GM13976 (cell line): ENCODE data around the gene PRF1.
A peak's percentile ranks its signal among the peaks of the same experiment; 100 is the strongest.

Experiments
- DNase-seq: peaks from one replicate; pipeline ENCODE4 v3.0.0; 2012; ENCODE audit warnings: low spot score
- in situ Hi-C: fragments of 300-500 bp; cut with MboI; formaldehyde crosslinking; loops from one replicate; pipeline ENCODE4 v1.12.0; 2022; ENCODE audit warnings: low sequenced_read_pairs, mixed read lengths, inconsistent platforms; ENCODE audit not compliant: unreplicated experiment
- TF ChIP-seq, protein P1 (sequence below): IDR thresholded peaks from 2 replicates; pipeline ENCODE4 v1.5.1; 2012; ENCODE audit warnings: borderline replicate concordance, mild to moderate bottlenecking; ENCODE audit not compliant: insufficient read depth; ENCODE audit errors: extremely low read depth, missing control alignments, control extremely low read depth

PRF1 gene

DNA sequence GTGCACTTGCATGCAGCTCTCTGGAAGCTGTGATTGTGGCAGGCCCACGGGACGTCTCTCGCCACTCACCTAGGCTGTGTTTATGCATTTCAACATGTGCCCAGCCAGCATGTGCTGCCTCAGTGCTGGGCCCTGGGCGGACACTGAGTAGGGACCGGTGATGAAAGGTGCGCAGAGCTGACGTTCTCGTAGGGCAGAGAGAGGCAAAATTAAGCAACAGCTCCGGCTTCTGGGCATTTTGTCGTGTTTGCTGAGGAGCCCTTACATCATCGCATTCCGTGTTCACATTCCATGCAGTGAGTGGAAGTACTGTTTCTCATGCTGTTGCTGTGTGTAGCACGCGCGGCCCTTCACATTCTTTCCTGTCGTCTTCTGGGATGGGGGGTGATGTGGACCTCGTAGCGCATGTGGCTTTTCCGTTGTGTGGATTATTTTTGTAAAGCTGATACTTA lies 50.5 kb downstream of the PRF1 start:
- no peak for DNase-seq
- TF ChIP-seq, protein P1, sequence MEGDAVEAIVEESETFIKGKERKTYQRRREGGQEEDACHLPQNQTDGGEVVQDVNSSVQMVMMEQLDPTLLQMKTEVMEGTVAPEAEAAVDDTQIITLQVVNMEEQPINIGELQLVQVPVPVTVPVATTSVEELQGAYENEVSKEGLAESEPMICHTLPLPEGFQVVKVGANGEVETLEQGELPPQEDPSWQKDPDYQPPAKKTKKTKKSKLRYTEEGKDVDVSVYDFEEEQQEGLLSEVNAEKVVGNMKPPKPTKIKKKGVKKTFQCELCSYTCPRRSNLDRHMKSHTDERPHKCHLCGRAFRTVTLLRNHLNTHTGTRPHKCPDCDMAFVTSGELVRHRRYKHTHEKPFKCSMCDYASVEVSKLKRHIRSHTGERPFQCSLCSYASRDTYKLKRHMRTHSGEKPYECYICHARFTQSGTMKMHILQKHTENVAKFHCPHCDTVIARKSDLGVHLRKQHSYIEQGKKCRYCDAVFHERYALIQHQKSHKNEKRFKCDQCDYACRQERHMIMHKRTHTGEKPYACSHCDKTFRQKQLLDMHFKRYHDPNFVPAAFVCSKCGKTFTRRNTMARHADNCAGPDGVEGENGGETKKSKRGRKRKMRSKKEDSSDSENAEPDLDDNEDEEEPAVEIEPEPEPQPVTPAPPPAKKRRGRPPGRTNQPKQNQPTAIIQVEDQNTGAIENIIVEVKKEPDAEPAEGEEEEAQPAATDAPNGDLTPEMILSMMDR = no peak
- in situ Hi-C loops = loop anchor here (10.0 kb wide), 1 partner anchor 213 kb away; no protein-coding TSS in a partner anchor

DNA sequence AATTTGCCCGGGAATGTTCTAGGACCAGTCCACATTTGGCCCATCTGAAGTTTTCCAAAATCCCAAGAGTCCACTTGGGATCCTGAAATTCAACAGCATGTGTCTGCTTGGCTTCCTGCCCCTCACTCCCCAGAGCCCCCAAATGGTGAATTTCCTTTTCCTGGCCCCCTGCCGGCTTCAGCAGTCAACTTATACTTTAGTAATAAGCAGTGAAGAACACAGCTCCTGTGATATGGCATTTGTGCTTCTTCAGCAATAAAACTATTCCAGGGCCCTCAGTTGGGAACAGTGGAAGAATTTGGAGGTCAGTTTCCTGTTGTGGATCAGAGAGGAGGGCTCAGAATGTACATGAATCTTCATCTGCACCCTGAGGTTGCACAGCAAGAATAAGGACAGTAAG lies 51.1 kb downstream of the PRF1 start:
- in situ Hi-C loops = loop anchor here (10.0 kb wide), 1 partner anchor 213 kb away; no protein-coding TSS in a partner anchor
- TF ChIP-seq, protein P1 = no peak
- no peak for DNase-seq

DNA sequence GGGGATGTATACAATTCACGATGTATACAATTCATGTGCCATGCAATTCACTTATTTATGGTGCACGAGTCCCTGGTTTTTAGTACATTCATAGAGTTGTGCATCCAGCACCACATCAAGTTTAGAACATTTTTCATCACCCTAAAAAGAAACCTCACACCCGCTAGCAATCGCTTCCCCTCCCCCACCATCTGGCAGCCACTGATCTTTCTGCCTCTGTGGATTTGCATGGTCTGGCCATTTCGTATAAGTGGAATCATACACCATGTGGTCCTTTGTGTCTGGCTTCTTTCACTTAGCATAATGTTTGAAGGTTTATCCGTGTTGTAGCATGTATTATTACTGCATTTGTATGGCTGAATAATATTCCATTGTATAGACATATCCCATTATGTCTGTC lies 52.1 kb downstream of the PRF1 start:
- in situ Hi-C loops = loop anchor here (10.0 kb wide), 1 partner anchor 214 kb away; no protein-coding TSS in a partner anchor
- DNase-seq = no peak

DNA sequence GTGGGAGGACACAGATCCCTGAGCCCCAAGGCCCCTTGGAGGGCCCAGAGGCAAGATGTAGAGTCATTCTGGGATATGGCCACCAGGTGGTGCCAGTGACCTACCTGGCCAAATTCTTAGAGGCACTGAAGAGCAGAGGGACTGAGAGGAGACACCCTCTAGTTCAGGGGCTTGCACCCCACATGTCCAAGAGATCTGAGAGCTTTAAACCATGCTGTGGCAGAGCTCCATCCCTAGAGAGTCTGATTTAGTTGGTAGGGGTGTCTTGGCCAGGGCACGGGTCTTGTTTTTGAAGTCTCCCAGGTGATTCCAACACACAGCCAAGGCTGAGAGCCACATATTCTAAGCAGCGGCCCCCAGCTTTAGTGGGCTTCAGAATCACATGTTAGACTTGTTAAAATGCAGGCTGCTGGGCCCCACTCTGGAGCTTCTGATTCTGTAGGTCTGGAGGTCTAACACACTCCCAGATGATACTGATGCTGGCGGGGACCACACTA lies 52.5 kb downstream of the PRF1 start:
- TF ChIP-seq, protein P1 = peak; percentile 80
- in situ Hi-C loops = loop anchor here (10.0 kb wide), 2 partner anchors 215 to 335 kb away; partner anchors contain the start of gene PCBD1
- peak; percentile 85 for DNase-seq

More for the DNA sequence above, 52.1 kb downstream of the PRF1 start:
- TF ChIP-seq, protein P1 = no peak

DNA sequence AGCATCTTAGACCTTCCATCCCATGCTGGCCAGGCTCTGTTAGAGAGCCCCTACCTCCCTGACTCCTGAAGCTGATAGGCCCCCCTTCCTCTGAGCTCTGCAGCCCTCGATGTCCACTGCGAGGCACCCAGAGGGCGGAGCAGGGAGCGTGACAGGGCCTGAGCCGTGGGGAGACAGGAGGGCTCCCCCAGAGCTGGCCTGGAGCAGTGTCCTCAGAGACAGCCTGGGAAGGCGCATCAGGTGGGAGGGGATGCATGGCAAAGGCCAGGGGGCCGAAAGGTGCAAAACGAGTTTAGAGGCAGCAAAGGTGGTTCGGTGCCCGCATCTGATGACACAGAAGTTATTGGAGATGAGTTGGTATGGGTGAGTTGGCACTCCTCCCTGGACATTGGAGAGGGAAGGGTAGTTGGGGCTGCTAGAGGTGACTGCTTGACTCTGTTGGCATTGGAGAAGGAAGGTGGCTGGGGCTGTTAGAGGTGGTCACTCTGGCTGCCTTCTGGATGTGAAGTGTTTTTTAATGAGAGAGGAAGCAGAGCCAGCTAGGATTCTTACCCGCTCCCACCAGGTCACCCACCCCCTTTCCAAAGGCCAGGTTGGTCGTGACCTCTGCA lies 53.1 kb downstream of the PRF1 start:
- DNase-seq = no peak
- TF ChIP-seq, protein P1 = no peak
- in situ Hi-C loops = loop anchor here (10.0 kb wide), 1 partner anchor 335 kb away; the partner anchor contains the start of gene PCBD1
